Pancreas (tissue), 10 donors: ENCODE results near the gene R3HCC1L. TPM values are rescaled to one million over a fixed set of nuclear protein-coding genes. Genes with fewer than 3 reads are reported as not detected.
"Not testable (repeated sequence)": the region's sequence is repeated elsewhere in the genome, so short reads cannot be mapped to it uniquely, and the experiment has no call there.

Source experiments
- ATAC-seq, 4 donors: fragments of 200-7000 bp; cut with Tn5 transposase; one replicate each; pipeline versions ENCODE4 v1.8.0 to v1.9.1; 2020; ENCODE audit warnings: mild to moderate bottlenecking in 4 of 4, moderate library complexity in 4 of 4
- DNase-seq, 6 donors: peaks; one replicate each; pipeline ENCODE4 v3.0.0-alpha.2; 2020
- FAIRE-seq: peaks from 2 replicates; lab custom pipeline; 2012; peaks lifted over from hg19 to GRCh38; lab: Jason Lieb, UNC
- H3K27ac ChIP-seq, 4 donors: fragments of 200-600 bp; sonication (generic); 1 replicate in 3 of 4; 2 replicates in 1 of 4; pipeline versions ENCODE4 v1.5.0 to v1.8.0; 2020
- H3K27me3 ChIP-seq, 4 donors: fragments of 200-600 bp; one replicate each; pipeline ENCODE4 v1.8.0; 2021
- H3K36me3 ChIP-seq, 3 donors: fragments of 200-600 bp; sonication (generic) in 1 of 3; one replicate each; pipeline versions ENCODE4 v1.5.0 to v1.8.0; 2020 to 2021
- H3K4me1 ChIP-seq, 3 donors: fragments of 200-600 bp; one replicate each; pipeline ENCODE4 v1.8.0; 2021
- H3K4me3 ChIP-seq, 4 donors: fragments of 200-600 bp; sonication (generic) in 2 of 4; one replicate each; pipeline versions ENCODE4 v1.5.0 to v1.8.0; 2020 to 2021
- H3K9me3 ChIP-seq, 4 donors: fragments of 200-600 bp; one replicate each; pipeline ENCODE4 v1.8.0; 2021
- WGBS, 2 donors: extraction: QIAGEN DNeasy Blood & Tissue Kit; methylation state at CpG; one replicate each; pipeline ENCODE4 v1.1.7; 2013; 5-methylcytosine and 5-hydroxymethylcytosine counted together
- intact Hi-C, 3 donors: fragments of 100-400 bp; cut with DNase I; formaldehyde crosslinking; loops; one replicate each; pipeline versions ENCODE4 v1.11.1 to v1.14.2; 2022
- polyA plus RNA-seq, 2 donors: library from polyadenylated mRNA; stranded (reverse); fragments of 200-250 nt; gene quantifications; one replicate each; pipeline ENCODE4 v1.2.3, GENCODE V29; 2013
- total RNA-seq, 6 donors: library from RNA; stranded (reverse); fragmentation: NEBNext Ultra II Directional in 4 of 6; extraction: Animal tissue kit (Norgen Biotek cat#: 25700) in 4 of 6; gene quantifications; one replicate each; pipeline versions ENCODE4 v1.2.1 to v1.2.4, GENCODE V29; 2021 to 2023
- TF ChIP-seq, protein P1 (sequence below), 4 donors: fragments of 200-600 bp; sonication (generic) in 3 of 4; IDR thresholded peaks; one replicate each; pipeline versions ENCODE4 v1.5.0 to v1.8.0; 2021; ENCODE audit warnings: antibody characterized with exemption in 4 of 4
- donor health status: healthy with polysubstance abuse.
- donor health status: DM: no; HTN: no; CAD: no; lungs with moderate emphysema.
- donor health status: DM: no; HTN: no; CAD: no.
- donor health status: control.
- donor health status: control.
- donor health status: Bipolar disorder and iron deficiency.
- donor health status: DM: yes; HTN: yes; CAD: no.
- donor health status: DM: no; HTN: no; CAD: no.
- donor health status: DM: no; HTN: no; CAD: no.
- donor health status: DM: yes; HTN: yes; CAD: no.

R3HCC1L gene
- total and polyA plus RNA-seq, 8 donors = 3.9 to 9.5 (median 4.9) TPM

GRCh38 chr10:98173260-98173659 is 38.8 kb downstream of the R3HCC1L start:
- no peak for ATAC-seq
- no peak for DNase-seq
- intact Hi-C loops = loop anchor here in 1 of 3 donors (10.0 kb wide), 1 partner anchor 132 kb away; no protein-coding TSS in a partner anchor
- TF ChIP-seq, protein P1, sequence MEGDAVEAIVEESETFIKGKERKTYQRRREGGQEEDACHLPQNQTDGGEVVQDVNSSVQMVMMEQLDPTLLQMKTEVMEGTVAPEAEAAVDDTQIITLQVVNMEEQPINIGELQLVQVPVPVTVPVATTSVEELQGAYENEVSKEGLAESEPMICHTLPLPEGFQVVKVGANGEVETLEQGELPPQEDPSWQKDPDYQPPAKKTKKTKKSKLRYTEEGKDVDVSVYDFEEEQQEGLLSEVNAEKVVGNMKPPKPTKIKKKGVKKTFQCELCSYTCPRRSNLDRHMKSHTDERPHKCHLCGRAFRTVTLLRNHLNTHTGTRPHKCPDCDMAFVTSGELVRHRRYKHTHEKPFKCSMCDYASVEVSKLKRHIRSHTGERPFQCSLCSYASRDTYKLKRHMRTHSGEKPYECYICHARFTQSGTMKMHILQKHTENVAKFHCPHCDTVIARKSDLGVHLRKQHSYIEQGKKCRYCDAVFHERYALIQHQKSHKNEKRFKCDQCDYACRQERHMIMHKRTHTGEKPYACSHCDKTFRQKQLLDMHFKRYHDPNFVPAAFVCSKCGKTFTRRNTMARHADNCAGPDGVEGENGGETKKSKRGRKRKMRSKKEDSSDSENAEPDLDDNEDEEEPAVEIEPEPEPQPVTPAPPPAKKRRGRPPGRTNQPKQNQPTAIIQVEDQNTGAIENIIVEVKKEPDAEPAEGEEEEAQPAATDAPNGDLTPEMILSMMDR (IDR thresholded peaks at IDR 0.05) = no peak
- H3K4me3 ChIP-seq = no peak overlapping the region
- WGBS, 2 donors = 76 to 80% methylated on average over 6 of the region's 6 CpGs
- H3K27ac ChIP-seq = no peak overlapping the region
- no peak for FAIRE-seq
- no peaks in the 10 kb centered on the region for H3K36me3 ChIP-seq
- H3K4me1 ChIP-seq = no peaks in the 10 kb centered on the region
- H3K27me3 ChIP-seq = no peaks in the 10 kb centered on the region
- no peaks in the 10 kb centered on the region for H3K9me3 ChIP-seq

DNA sequence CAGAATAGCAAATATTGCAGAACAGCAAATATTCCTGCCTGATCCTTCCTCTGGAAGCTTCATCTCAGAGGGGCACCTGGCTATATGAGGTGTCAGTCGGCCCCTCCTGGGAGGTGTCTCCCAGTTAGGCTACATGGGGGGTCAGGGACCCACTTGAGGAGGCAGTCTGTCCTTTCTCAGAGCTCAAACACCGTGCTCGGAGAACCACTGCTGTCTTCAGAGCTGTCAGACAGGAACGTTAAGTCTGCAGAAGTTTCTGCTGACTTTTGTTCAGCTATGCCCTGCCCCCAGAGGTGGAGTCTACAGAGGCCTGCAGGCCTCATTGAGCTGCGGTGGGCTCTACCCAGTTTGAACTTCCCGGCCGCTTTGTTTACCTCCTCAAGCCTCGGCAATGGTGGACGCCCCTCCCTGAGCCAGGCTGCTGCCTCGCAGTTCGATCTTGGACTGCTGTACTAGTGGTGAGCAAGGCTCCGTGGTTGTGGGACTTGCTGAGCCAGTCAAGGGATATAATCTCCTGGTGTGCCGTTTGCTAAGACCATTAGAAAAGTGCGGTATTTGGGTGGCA is 48.0 kb downstream of the R3HCC1L start:
- intact Hi-C loops, H3K36me3 ChIP-seq, H3K4me3 ChIP-seq, H3K4me1 ChIP-seq, FAIRE-seq, ATAC-seq, H3K27ac ChIP-seq, H3K9me3 ChIP-seq, H3K27me3 ChIP-seq: not testable (repeated sequence)
- peak in 1 of 6 donors; percentile 31 for DNase-seq
- 96 to 98% methylated on average over 14 of the region's 14 CpGs for WGBS, 2 donors

DNA sequence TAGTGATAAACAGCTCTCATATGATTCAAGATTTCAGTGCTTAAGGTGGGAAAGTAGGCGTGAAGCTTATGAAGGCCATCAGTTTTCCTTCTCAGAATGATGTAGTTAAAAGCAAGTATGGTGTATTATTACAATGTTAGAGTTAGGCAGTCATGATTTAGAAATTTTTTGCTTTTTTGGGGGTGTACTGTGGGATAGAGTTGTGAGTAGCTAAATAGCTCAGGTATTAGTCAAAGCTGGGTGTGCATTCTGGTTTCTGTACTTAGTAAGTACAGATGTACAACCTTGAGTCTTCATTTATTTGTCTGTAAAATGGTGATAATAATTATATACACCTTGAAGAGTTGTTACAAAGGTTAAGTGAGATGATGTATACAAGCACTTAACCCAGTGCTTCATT is 52.2 kb downstream of the R3HCC1L start:
- H3K36me3 ChIP-seq = no peaks in the 10 kb centered on the region
- H3K4me1 ChIP-seq = no peaks in the 10 kb centered on the region
- intact Hi-C loops = no loop called here
- H3K27me3 ChIP-seq = no peaks in the 10 kb centered on the region
- TF ChIP-seq, protein P1 (IDR thresholded peaks at IDR 0.05) = no peak
- H3K4me3 ChIP-seq = no peak overlapping the region
- no peak for ATAC-seq
- no peak overlapping the region for H3K27ac ChIP-seq
- 98 to 99% methylated on average over 1 of the region's 1 CpG for WGBS, 2 donors
- FAIRE-seq = no peak
- no peak for DNase-seq
- H3K9me3 ChIP-seq = no peaks in the 10 kb centered on the region

DNA sequence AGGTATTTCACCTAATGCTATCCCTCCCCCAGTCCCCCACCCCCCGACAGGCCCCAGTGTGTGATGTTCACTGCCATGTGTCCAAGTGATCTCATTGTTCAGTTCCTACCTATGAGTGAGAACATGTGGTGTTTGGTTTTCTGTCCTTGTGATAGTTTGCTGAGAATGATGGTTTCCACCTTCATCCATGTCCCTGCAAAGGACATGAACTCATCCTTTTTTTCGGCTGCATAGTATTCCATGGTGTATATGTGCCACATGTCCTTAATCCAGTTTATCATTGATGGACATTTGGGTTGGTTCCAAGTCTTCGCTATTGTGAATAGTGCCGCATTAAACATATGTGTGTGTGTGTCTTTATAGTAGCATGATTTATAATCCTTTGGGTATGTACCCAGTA is 56.3 kb downstream of the R3HCC1L start:
- ATAC-seq, DNase-seq, intact Hi-C loops, H3K36me3 ChIP-seq, H3K27ac ChIP-seq, H3K9me3 ChIP-seq, FAIRE-seq, H3K4me1 ChIP-seq, H3K4me3 ChIP-seq, H3K27me3 ChIP-seq: not testable (repeated sequence)
- 97 to 100% methylated on average over 4 of the region's 4 CpGs for WGBS, 2 donors

DNA sequence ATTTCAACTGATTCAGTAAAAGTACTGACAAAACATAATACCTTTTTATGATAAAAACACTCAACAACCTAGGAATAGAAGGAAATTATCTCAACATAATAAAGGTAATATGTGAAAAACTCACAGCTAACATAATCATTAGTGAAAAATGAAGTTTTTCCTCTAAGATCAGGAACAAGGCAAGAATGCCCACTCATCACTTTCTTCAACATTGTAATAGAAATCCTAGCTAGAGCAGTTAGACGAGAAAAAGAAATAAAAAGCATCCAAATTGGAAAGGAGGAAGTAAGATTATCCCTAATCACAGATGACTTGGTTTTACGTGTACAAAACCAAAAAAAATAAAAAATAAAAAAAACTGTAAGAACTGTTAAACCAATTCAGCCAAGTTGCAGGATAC is 58.6 kb downstream of the R3HCC1L start:
- 96 to 97% methylated on average over 2 of the region's 2 CpGs for WGBS, 2 donors
- no peaks in the 10 kb centered on the region for H3K36me3 ChIP-seq
- TF ChIP-seq, protein P1 (IDR thresholded peaks at IDR 0.05) = no peak
- FAIRE-seq = no peak
- H3K27me3 ChIP-seq = no peaks in the 10 kb centered on the region
- H3K4me3 ChIP-seq = no peak overlapping the region
- intact Hi-C loops = no loop called here
- ATAC-seq = no peak
- H3K27ac ChIP-seq = no peak overlapping the region
- no peaks in the 10 kb centered on the region for H3K4me1 ChIP-seq
- H3K9me3 ChIP-seq = no peaks in the 10 kb centered on the region
- DNase-seq = no peak

DNA sequence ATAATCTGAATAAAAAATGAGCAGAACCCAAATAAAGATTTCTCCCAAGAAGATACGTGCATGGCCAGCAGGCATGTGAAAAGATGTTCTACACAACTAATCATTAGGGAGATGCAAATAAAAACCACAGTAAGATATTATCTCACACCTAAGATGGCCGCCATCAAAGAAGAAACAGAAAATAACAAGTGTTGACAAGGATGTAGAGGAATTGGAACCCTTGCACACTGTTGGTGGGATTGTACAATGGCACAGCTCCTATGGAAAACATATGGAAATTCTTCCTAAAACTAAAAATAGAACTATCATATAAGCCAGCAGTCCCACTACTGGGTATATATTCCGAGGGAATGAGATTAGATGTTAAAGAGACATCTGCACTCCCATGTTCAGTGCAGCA is 60.2 kb downstream of the R3HCC1L start:
- no peak for DNase-seq
- Histone ChIP-seq H3K27me3 (no peaks in the 10 kb centered on the region), H3K9me3 (no peaks in the 10 kb centered on the region), H3K36me3 (no peaks in the 10 kb centered on the region), H3K27ac (no peak overlapping the region), H3K4me3 (no peak overlapping the region), H3K4me1 (peaks cover 0 to 9% (median 8%) of the 10 kb centered on the region in 3 donors)
- intact Hi-C loops = no loop called here
- ATAC-seq = no peak
- WGBS, 2 donors = 96 to 97% methylated on average over 3 of the region's 3 CpGs
- TF ChIP-seq, protein P1 (IDR thresholded peaks at IDR 0.05) = no peak
- FAIRE-seq = no peak
